Left renal pelvis (tissue), 4 donors: ENCODE data around the gene FAT4. TPM values are rescaled to one million over a fixed set of nuclear protein-coding genes. Genes with fewer than 3 reads are reported as not detected.

Source experiments
- DNase-seq, 4 donors: peaks; one replicate each; pipeline ENCODE4 v3.0.0-alpha.2; 2013; ENCODE audit warnings: low read depth in 4 of 4, low spot score in 3 of 4
- polyA plus RNA-seq, 4 donors: library from polyadenylated mRNA; unstranded; fragments of 120-200 nt; gene quantifications; one replicate each; pipeline ENCODE4 v1.2.1, GENCODE V29; 2013; ENCODE audit not compliant: insufficient read length in 4 of 4

FAT4 gene
- polyA plus RNA-seq, 4 donors: 24.9 to 87.9 (median 31.9) TPM

DNA sequence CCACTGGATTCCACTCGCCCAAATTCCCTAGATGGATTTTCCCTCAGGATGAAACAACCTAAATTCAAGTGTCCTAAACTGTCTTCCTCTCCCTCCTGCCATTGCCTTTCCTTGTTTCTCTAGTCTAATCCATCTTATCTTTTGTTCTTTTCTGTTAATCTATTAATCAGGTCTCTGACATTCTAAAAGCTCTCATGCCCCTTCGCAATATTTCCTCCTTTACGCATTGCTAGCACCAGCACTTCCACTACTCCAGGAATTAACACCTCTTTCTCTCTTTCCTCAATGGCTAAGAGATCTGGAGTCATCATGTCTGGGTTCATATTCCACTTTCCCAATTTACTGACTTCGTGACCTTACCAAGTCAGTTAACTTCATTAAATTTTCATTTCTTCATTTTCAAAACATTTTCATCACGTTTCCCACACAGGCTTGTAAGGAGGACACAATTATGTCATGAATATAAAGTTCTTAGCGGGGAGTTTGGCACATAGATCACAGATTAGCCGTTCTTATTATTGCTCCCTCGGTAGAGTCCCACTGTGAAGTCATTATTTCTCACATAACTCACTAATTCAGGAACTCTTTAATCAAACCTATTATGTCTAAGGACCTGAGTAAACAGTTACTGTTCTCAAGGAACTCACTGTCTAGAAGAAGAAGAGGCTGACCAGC, 45.3 kb downstream of the FAT4 start:
- no peak for DNase-seq

GRCh38 chr4:125360727-125361126, 46.0 kb downstream of the FAT4 start:
- no peak for DNase-seq
